Colonic mucosa (tissue), 4 donors: ENCODE results near the gene ABI2. TPM values are rescaled to one million over a fixed set of nuclear protein-coding genes. Genes with fewer than 3 reads are reported as not detected.
A peak's percentile ranks its signal among the peaks of the same experiment; 100 is the strongest.

Experiments used
- DNase-seq: peaks from one replicate; pipeline ENCODE4 v3.0.0-alpha.2; 2020
- H3K27ac ChIP-seq: fragments of 200-600 bp; one replicate; pipeline ENCODE4 v1.8.0; 2021
- H3K27me3 ChIP-seq: fragments of 200-600 bp; one replicate; pipeline ENCODE4 v1.8.0; 2021
- H3K36me3 ChIP-seq: fragments of 200-600 bp; one replicate; pipeline ENCODE4 v1.8.0; 2021
- H3K4me1 ChIP-seq: fragments of 200-600 bp; one replicate; pipeline ENCODE4 v1.8.0; 2021; ENCODE audit warnings: mild to moderate bottlenecking
- H3K4me3 ChIP-seq: fragments of 200-600 bp; one replicate; pipeline ENCODE4 v1.8.0; 2021
- H3K9ac ChIP-seq, 2 donors: one replicate each; pipeline ENCODE4 v1.7.0; 2013; ENCODE audit warnings: control low read depth in 2 of 2, low read depth in 2 of 2, low read length in 2 of 2
- H3K9me3 ChIP-seq: fragments of 200-600 bp; one replicate; pipeline ENCODE4 v1.8.0; 2021
- intact Hi-C: fragments of 100-400 bp; cut with DNase I; formaldehyde crosslinking; loops from one replicate; pipeline ENCODE4 v1.14.1; 2022
- total RNA-seq, 2 donors: library from RNA; stranded (reverse); fragmentation: NEBNext Ultra II Directional in 1 of 2; extraction: Animal tissue kit (Norgen Biotek cat#: 25700) in 1 of 2; gene quantifications; one replicate each; pipeline ENCODE4 v1.2.1, GENCODE V29; 2021
- TF ChIP-seq, protein P1 (sequence below): fragments of 200-600 bp; IDR thresholded peaks from one replicate; pipeline ENCODE4 v1.8.0; 2022; ENCODE audit warnings: antibody characterized with exemption, mild to moderate bottlenecking
- donor health status: healthy.
- donor health status: DM: no; HTN: no; CAD: no.
- donor health status: DM: no; HTN: no; CAD: no.

Gene ABI2
- total RNA-seq, result 10 to 100 TPM; 23.8 to 24.5 TPM

GRCh38 chr2:203327901-203328759 lies at the start of gene ABI2:
TSS of gene ABI2 (plus strand) at chr2:203328394. CDS start at chr2:203328515, 121 bp downstream.
- Histone ChIP-seq H3K27ac (peak within 1 kb of the TSS; percentile 71), H3K4me3 (peak within 1 kb of the TSS; percentile 98), H3K9me3 (no peaks in the 10 kb centered on the region), H3K27me3 (no peaks in the 10 kb centered on the region), H3K4me1 (no peaks in the 10 kb centered on the region), H3K9ac (peak within 1 kb of the TSS; percentile 80 to 85), H3K36me3 (no peaks in the 10 kb centered on the region)
- intact Hi-C loops, result no loop called here
- peak; percentile 87 for DNase-seq
- TF ChIP-seq, protein P1, sequence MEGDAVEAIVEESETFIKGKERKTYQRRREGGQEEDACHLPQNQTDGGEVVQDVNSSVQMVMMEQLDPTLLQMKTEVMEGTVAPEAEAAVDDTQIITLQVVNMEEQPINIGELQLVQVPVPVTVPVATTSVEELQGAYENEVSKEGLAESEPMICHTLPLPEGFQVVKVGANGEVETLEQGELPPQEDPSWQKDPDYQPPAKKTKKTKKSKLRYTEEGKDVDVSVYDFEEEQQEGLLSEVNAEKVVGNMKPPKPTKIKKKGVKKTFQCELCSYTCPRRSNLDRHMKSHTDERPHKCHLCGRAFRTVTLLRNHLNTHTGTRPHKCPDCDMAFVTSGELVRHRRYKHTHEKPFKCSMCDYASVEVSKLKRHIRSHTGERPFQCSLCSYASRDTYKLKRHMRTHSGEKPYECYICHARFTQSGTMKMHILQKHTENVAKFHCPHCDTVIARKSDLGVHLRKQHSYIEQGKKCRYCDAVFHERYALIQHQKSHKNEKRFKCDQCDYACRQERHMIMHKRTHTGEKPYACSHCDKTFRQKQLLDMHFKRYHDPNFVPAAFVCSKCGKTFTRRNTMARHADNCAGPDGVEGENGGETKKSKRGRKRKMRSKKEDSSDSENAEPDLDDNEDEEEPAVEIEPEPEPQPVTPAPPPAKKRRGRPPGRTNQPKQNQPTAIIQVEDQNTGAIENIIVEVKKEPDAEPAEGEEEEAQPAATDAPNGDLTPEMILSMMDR, result no peak

- Histone ChIP-seq H3K27me3 (no peaks in the 10 kb centered on the region), H3K27ac (no peak overlapping the region), H3K9me3 (no peaks in the 10 kb centered on the region), H3K4me1 (no peaks in the 10 kb centered on the region), H3K9ac (no peak overlapping the region), H3K36me3 (peaks cover 11% of the 10 kb centered on the region), H3K4me3 (no peak overlapping the region)
- DNase-seq, result no peak
- TF ChIP-seq, protein P1, result no peak
- intact Hi-C loops, result no loop called here
Measured at GRCh38 chr2:203279288-203279687, 48.9 kb upstream of the ABI2 start.

DNA sequence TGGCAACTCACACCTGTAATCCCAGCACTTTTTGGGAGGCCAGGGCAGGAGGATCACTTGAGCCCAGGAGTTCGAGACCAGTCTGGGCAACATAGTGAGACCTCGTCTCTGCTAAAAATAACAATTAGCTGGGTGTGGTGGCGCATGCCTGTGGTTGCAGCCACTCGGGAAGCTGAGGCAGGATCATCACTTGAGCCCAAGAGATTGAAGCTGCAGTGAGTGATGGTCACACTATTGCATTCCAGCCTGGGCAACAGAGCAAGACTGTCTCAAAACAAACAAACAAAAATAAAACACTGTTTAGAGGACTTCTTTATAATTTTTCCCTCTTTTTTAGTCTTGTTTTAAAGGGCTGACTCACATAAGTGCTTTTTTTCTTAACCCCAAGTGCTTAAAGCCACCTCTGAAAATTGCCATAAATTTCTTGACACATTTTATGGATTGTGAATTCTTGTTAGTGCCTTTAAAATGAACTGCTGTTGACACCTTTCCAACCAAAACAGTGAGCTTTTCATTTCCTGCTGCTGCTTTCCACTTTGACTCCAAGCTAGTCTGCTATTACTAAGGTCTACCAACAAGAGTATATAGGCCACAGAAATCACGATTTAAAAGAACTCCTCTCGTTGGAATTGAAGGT lies 47.6 kb upstream of the ABI2 start:
- H3K27me3 ChIP-seq, result no peaks in the 10 kb centered on the region
- H3K27ac ChIP-seq, result no peak overlapping the region
- no peak for DNase-seq
- no peak overlapping the region for H3K9ac ChIP-seq
- H3K36me3 ChIP-seq, result peaks cover 11% of the 10 kb centered on the region
- TF ChIP-seq, protein P1, result no peak
- no peaks in the 10 kb centered on the region for H3K4me1 ChIP-seq
- no peak overlapping the region for H3K4me3 ChIP-seq
- intact Hi-C loops, result no loop called here
- H3K9me3 ChIP-seq, result no peaks in the 10 kb centered on the region

DNA sequence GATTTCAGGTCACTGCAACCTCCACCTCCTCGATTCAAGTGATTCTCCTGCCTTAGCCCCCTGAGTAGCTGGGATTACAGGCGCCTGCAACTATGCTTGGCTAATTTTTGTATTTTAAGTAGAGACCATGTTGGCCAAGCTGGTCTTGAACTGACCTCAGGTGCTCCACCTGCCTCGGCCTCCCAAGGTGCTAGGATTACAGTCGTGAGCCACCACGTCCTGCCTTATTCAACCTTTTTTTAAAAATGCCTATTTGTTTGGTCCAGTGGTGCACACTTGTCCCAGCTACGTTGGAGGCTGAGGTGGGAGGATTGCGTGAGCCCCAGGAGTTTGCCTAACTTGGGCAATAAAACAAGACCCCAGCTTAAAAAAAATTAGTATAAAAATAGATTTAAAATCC lies 46.1 kb upstream of the ABI2 start:
- no peaks in the 10 kb centered on the region for H3K9me3 ChIP-seq
- TF ChIP-seq, protein P1, result no peak
- H3K27me3 ChIP-seq, result no peaks in the 10 kb centered on the region
- no peak for DNase-seq
- peaks cover 11% of the 10 kb centered on the region for H3K36me3 ChIP-seq
- H3K9ac ChIP-seq, result no peak overlapping the region
- no peak overlapping the region for H3K27ac ChIP-seq
- H3K4me3 ChIP-seq, result no peak overlapping the region
- no peaks in the 10 kb centered on the region for H3K4me1 ChIP-seq
- intact Hi-C loops, result no loop called here

DNA sequence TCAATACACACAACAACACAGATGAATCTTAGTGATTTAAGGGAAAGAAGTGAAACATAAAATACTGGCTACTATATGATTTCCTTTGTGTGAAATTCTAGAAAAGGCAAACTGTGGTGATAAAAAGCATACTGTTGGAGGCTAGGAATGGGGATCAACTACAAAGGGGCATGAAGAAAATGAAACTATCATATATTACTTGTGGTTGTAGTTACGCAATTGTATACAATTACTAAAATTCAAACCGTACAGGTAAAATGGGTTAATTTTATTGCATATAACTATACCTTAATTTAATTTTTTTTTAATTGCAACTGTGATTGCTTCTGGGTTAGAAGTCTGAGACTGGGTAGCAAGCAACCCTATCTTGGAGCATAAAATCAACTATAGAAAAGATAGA lies 41.7 kb upstream of the ABI2 start:
- H3K36me3 ChIP-seq, result no peaks in the 10 kb centered on the region
- intact Hi-C loops, result no loop called here

More for the DNA sequence above, 41.7 kb upstream of the ABI2 start:
- Histone ChIP-seq H3K27ac (no peak overlapping the region), H3K9me3 (no peaks in the 10 kb centered on the region), H3K9ac (no peak overlapping the region), H3K4me3 (no peak overlapping the region), H3K4me1 (no peaks in the 10 kb centered on the region), H3K27me3 (no peaks in the 10 kb centered on the region)
- no peak for DNase-seq
- TF ChIP-seq, protein P1, result no peak
